ENCODE measurements around the gene SLC39A11. TPM values are rescaled to one million over a fixed set of nuclear protein-coding genes. Genes with fewer than 3 reads are reported as not detected.
A peak's percentile ranks its signal among the peaks of the same experiment; 100 is the strongest.

Gene SLC39A11
- total RNA-seq, 2 donors from 2014 or later, result 27.8 to 39.6 TPM

GRCh38 chr17:73030501-73030921, 62.0 kb downstream of the SLC39A11 start:
- DNase-seq, result peak; percentile 54 to 76 (median 57)
- TF ChIP-seq POLR2A (IDR thresholded peaks at IDR 0.05) (no peak), CTCF (IDR thresholded peaks at IDR 0.05) (no peak)
- no peaks in the 10 kb centered on the region for H3K27me3 ChIP-seq
- no peaks in the 10 kb centered on the region for H3K9me3 ChIP-seq
- peak; percentile 75 for ATAC-seq
- 28 to 32% methylated on average over 8 of the region's 8 CpGs for WGBS, 2 donors
- no peak overlapping the region for H3K4me3 ChIP-seq
- H3K27ac ChIP-seq, result peak overlapping the region; percentile 59 to 80 (median 68)
- H3K36me3 ChIP-seq (replicated peaks in 1 of 2; ENCODE audit: insufficient read depth in 1 of 2, low read depth in 2 of 2), result no peaks in the 10 kb centered on the region
- intact Hi-C loops (cut with DNase I), result no loop called here
- peaks cover 39% of the 10 kb centered on the region for H3K4me1 ChIP-seq

- no peak for TF ChIP-seq POLR2A (IDR thresholded peaks at IDR 0.05)
- TF ChIP-seq CTCF (IDR thresholded peaks at IDR 0.05), result no peak
- H3K4me1 ChIP-seq, result peaks cover 43% of the 10 kb centered on the region
- ATAC-seq (peak; percentile 39), DNase-seq (peak; percentile 30 to 67 (median 46))
- intact Hi-C loops (cut with DNase I), result no loop called here
- no peaks in the 10 kb centered on the region for H3K36me3 ChIP-seq (replicated peaks in 1 of 2; ENCODE audit: insufficient read depth in 1 of 2, low read depth in 2 of 2)
- H3K9me3 ChIP-seq, result no peaks in the 10 kb centered on the region
- H3K27me3 ChIP-seq, result no peaks in the 10 kb centered on the region
- WGBS, 2 donors, result 41% methylated on average over 6 to 8 of the region's 8 CpGs
- H3K27ac ChIP-seq, result peak overlapping the region; percentile 59 to 80 (median 68)
- H3K4me3 ChIP-seq, result no peak overlapping the region
Measured at GRCh38 chr17:73029991-73030390, 62.5 kb downstream of the SLC39A11 start.

GRCh38 chr17:73029021-73029420, 63.5 kb downstream of the SLC39A11 start:
- intact Hi-C loops (cut with DNase I), result no loop called here
- peak; percentile 55 to 83 (median 74) for DNase-seq
- 25 to 38% methylated on average over 6 of the region's 6 CpGs for WGBS, 2 donors
- peak; percentile 75 for ATAC-seq
- TF ChIP-seq POLR2A (IDR thresholded peaks at IDR 0.05) (peak in 1 of 3 donors; percentile 26), CTCF (IDR thresholded peaks at IDR 0.05) (no peak)
- peak overlapping the region; percentile 59 to 80 (median 68) for H3K27ac ChIP-seq
- no peaks in the 10 kb centered on the region for H3K36me3 ChIP-seq (replicated peaks in 1 of 2; ENCODE audit: insufficient read depth in 1 of 2, low read depth in 2 of 2)
- H3K4me3 ChIP-seq, result no peak overlapping the region
- H3K9me3 ChIP-seq, result no peaks in the 10 kb centered on the region
- H3K27me3 ChIP-seq, result no peaks in the 10 kb centered on the region
- H3K4me1 ChIP-seq, result peaks cover 53% of the 10 kb centered on the region

- Histone ChIP-seq H3K36me3 (replicated peaks in 1 of 2; ENCODE audit: insufficient read depth in 1 of 2, low read depth in 2 of 2) (no peaks in the 10 kb centered on the region), H3K27me3 (no peaks in the 10 kb centered on the region), H3K4me1 (peaks cover 55% of the 10 kb centered on the region), H3K27ac (peak overlapping the region; percentile 59 to 80 (median 68)), H3K9me3 (no peaks in the 10 kb centered on the region), H3K4me3 (no peak overlapping the region)
- no peak for TF ChIP-seq POLR2A (IDR thresholded peaks at IDR 0.05)
- no peak for TF ChIP-seq CTCF (IDR thresholded peaks at IDR 0.05)
- 30 to 66% methylated on average over 5 of the region's 5 CpGs for WGBS, 2 donors
- DNase-seq (peak in 1 of 4 donors; percentile 33), ATAC-seq (peak; percentile 35)
- intact Hi-C loops (cut with DNase I), result no loop called here
Measured at GRCh38 chr17:73028299-73028755, 64.2 kb downstream of the SLC39A11 start.

- 73 to 76% methylated on average over 7 of the region's 7 CpGs for WGBS, 2 donors
- Histone ChIP-seq H3K4me1 (peaks cover 55% of the 10 kb centered on the region), H3K27me3 (no peaks in the 10 kb centered on the region), H3K9me3 (no peaks in the 10 kb centered on the region), H3K4me3 (no peak overlapping the region), H3K36me3 (replicated peaks in 1 of 2; ENCODE audit: insufficient read depth in 1 of 2, low read depth in 2 of 2) (no peaks in the 10 kb centered on the region), H3K27ac (peak overlapping the region in 2 of 4 donors; percentile 69 to 80)
- ATAC-seq, result no peak
- no peak for TF ChIP-seq CTCF (IDR thresholded peaks at IDR 0.05)
- no peak for TF ChIP-seq POLR2A (IDR thresholded peaks at IDR 0.05)
- intact Hi-C loops (cut with DNase I), result no loop called here
- no peak for DNase-seq
Measured at GRCh38 chr17:73027130-73027741, 65.3 kb downstream of the SLC39A11 start.

All from body of pancreas (tissue), 4 donors.